ENCODE data around the gene SNAI1. TPM values are rescaled to one million over a fixed set of nuclear protein-coding genes. Genes with fewer than 3 reads are reported as not detected.

The SNAI1 gene
- total and polyA plus RNA-seq, 12 donors: 0.59 to 7.6 (median 2.7) TPM

DNA sequence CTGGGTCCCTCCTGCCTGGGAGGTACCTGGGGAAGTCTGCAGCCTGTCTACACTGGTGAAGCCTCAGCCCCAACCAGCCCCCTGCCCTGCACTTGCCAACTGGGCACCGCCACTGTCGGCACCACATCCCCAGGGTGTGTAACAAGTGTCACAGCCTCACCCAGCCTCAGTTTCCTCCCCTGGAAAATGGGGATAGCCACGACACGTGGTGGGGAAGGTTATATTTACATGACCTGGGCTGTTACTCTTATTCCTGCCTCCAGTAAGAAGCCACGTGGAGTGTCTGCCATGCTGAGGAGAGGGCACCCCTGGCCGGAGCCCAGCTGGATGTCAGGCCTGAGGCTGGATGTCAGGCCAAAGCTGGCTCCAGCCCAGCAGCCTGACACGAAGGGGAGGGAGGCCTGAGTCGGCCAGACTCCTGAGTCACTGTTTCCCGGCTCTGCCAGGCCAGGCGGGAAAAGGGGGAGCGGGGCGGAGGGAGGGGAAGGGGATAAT, 44.9 kb downstream of the SNAI1 start:
- TF ChIP-seq, protein P1, sequence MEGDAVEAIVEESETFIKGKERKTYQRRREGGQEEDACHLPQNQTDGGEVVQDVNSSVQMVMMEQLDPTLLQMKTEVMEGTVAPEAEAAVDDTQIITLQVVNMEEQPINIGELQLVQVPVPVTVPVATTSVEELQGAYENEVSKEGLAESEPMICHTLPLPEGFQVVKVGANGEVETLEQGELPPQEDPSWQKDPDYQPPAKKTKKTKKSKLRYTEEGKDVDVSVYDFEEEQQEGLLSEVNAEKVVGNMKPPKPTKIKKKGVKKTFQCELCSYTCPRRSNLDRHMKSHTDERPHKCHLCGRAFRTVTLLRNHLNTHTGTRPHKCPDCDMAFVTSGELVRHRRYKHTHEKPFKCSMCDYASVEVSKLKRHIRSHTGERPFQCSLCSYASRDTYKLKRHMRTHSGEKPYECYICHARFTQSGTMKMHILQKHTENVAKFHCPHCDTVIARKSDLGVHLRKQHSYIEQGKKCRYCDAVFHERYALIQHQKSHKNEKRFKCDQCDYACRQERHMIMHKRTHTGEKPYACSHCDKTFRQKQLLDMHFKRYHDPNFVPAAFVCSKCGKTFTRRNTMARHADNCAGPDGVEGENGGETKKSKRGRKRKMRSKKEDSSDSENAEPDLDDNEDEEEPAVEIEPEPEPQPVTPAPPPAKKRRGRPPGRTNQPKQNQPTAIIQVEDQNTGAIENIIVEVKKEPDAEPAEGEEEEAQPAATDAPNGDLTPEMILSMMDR (IDR thresholded peaks at IDR 0.05): no peak
- intact Hi-C loops (cut with DNase I): no loop called here

DNA sequence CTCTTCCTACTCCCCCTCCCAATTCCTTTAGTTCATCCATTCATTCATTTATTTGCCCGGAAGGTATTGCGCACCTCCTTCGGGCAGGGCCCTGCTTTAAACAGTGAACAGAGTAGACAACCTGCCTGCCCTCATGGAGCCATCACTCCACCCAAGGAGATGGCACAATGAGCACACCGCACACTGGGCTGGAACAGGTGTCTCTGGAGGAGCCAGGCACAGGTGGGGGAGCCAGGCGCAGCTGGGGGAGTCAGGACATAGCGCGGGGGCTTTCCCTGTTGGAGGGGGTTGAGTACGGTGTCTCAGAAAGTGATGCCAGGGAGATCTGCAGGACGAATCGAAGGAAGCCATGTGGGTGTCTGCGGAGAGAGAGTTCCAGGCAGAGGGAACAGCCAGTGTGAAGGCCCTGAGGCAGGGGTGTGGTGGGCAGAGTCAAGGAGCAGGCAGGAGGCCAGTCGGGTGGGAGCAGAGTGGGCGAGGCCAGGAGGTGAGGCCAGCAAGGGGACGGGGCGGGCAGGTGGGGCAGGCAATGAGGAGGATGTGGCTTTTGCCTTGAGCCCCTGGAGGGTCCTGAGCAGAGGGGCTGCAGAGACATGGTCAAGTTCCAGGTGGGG, 46.4 kb downstream of the SNAI1 start:
- ATAC-seq (no peak), DNase-seq (no peak)
- intact Hi-C loops (cut with DNase I): no loop called here
- Histone ChIP-seq H3K9me3 (no peaks in the 10 kb centered on the region), H3K36me3 (no peaks in the 10 kb centered on the region), H3K4me3 (no peak overlapping the region), H3K4me1 (peaks cover 6 to 61% (median 28%) of the 10 kb centered on the region in 9 donors), H3K27me3 (no peaks in the 10 kb centered on the region), H3K27ac (peak overlapping the region in 2 of 10 donors; percentile 51 to 73)
- TF ChIP-seq, protein P1 (IDR thresholded peaks at IDR 0.05): no peak
- 97% methylated on average over 15 of the region's 15 CpGs for WGBS, 2 donors

More for the DNA sequence above, 44.9 kb downstream of the SNAI1 start:
- Histone ChIP-seq H3K27me3 (no peaks in the 10 kb centered on the region), H3K4me3 (no peak overlapping the region), H3K9me3 (no peaks in the 10 kb centered on the region), H3K27ac (peak overlapping the region in 2 of 10 donors; percentile 3 to 73), H3K4me1 (peaks cover 6 to 46% (median 25%) of the 10 kb centered on the region in 9 donors), H3K36me3 (no peaks in the 10 kb centered on the region)
- DNase-seq: peak; percentile 78 to 84
- 29 to 38% methylated on average over 11 to 12 of the region's 12 CpGs for WGBS, 2 donors
- ATAC-seq: peak; percentile 78 to 91 (median 88)

DNA sequence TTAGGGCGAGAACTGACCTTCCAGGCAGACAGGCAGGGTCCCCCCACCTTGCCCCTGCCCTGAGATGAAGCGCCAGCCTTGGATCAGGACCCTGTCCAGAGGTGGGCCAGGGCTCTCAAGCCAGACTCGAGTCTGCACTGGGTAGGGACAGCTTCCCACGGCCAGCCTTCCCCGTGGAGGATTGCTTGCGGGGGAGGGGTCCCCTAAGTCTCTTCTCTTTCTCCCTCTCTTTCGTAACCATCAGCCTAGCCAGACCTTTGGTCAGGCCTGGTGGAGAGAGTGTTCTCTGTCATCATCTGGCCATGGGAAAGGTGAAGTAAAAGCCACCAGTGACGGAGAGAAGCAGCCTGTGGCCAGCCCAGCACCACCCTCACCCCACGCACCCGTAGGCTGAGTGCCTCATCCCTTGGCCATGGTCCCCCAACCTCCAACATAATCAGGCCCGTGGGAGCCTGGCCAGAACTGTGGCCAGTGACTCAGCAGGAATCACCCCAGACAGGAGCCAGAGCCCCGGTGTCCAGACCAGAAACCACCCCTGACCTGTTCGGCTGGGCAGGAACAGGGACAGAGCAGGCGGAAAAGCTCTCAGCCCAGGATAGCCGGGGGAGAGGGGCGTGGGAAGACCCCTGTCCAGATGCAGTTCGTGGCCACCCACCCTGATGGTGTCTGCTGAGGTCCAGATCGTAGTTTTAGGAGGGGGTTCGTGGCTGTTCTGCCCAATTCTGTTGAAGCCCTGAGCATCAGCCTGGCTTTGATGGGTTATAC, 47.1 kb downstream of the SNAI1 start:
- H3K4me1 ChIP-seq: peaks cover 6 to 68% (median 33%) of the 10 kb centered on the region in 9 donors
- no peak overlapping the region for H3K4me3 ChIP-seq
- TF ChIP-seq, protein P1 (IDR thresholded peaks at IDR 0.05): no peak
- intact Hi-C loops (cut with DNase I): no loop called here
- 57 to 63% methylated on average over 19 of the region's 19 CpGs for WGBS, 2 donors
- H3K27ac ChIP-seq: peak overlapping the region in 4 of 10 donors; percentile 41 to 73 (median 56)
- no peaks in the 10 kb centered on the region for H3K27me3 ChIP-seq
- ATAC-seq: peak in 7 of 8 donors; percentile 12 to 58 (median 41)
- H3K9me3 ChIP-seq: no peaks in the 10 kb centered on the region
- peak; percentile 55 to 60 for DNase-seq
- no peaks in the 10 kb centered on the region for H3K36me3 ChIP-seq

DNA sequence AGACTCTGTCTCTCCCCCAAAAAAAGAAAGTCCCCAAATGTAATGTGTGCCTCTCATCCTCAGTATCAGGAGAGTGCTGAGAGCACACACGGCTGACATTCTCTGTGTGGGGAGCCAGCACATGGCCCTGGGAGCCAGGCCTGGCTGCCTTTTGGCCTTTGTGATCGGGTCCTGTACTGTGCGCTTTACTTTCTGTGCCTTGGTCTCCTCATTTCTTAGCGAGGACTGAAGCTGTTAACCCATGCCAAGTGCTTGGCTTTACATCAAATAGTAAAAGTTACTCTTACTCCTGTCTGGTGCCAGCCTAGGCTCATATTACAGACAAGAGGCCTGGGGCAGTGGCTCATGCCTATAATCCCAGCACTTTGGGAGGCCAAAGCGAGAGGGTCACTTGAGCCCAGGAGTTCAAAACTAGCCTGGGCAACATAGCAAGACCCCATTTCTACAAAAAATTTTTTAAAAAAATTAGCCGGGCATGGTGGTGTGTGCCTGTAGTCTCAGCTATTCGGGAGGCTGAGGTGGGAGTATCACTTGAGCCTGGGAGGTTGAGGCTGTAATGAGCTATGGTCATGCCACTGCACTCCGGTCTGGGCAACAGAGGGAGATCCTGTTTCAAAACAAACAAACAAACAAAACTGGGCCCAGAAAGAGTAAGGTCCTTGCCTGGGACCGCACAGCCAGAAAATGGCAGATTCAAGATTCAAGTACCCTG, 50.3 kb downstream of the SNAI1 start:
- H3K27ac ChIP-seq: peak overlapping the region in 2 of 10 donors; percentile 40 to 75
- no peaks in the 10 kb centered on the region for H3K9me3 ChIP-seq
- intact Hi-C loops (cut with DNase I): no loop called here
- ATAC-seq: no peak
- H3K4me3 ChIP-seq: no peak overlapping the region
- 91 to 94% methylated on average over 9 of the region's 9 CpGs for WGBS, 2 donors
- H3K27me3 ChIP-seq: no peaks in the 10 kb centered on the region
- DNase-seq: no peak
- H3K36me3 ChIP-seq: no peaks in the 10 kb centered on the region
- H3K4me1 ChIP-seq: peaks cover 4 to 56% (median 23%) of the 10 kb centered on the region in 9 donors
- TF ChIP-seq, protein P1 (IDR thresholded peaks at IDR 0.05): no peak
